Heart left ventricle (tissue), 16 donors: ENCODE data around the gene GIT2. TPM values are rescaled to one million over a fixed set of nuclear protein-coding genes. Genes with fewer than 3 reads are reported as not detected.
"Not testable (repeated sequence)": the region's sequence is repeated elsewhere in the genome, so short reads cannot be mapped to it uniquely, and the experiment has no call there.

Experiments
- ATAC-seq, 4 donors: fragments of 200-7000 bp; cut with Tn5 transposase; one replicate each; pipeline ENCODE4 v1.9.1; 2020 to 2022; ENCODE audit warnings: moderate library complexity in 4 of 4, mild to moderate bottlenecking in 3 of 4, moderate number of reproducible peaks in 1 of 4
- DNase-seq, 5 donors: peaks; one replicate each; pipeline ENCODE4 v3.0.0-alpha.2; 2020
- H3K27ac ChIP-seq, 12 donors: fragments of 200-600 bp; sonication (generic) in 4 of 12; one replicate each; pipeline versions ENCODE4 v1.5.0 to v1.8.0; 2016 to 2022; ENCODE audit warnings: mild to moderate bottlenecking in 2 of 12
- H3K27me3 ChIP-seq, 9 donors: fragments of 200-600 bp; sonication (generic) in 2 of 9; one replicate each; pipeline versions ENCODE4 v1.5.1 to v1.8.0; 2016 to 2022; ENCODE audit warnings: mild to moderate bottlenecking in 3 of 9
- H3K36me3 ChIP-seq, 9 donors: fragments of 200-600 bp; sonication (generic) in 2 of 9; one replicate each; pipeline versions ENCODE4 v1.5.0 to v1.8.0; 2018 to 2022; ENCODE audit warnings: mild to moderate bottlenecking in 2 of 9
- H3K4me1 ChIP-seq, 12 donors: fragments of 200-600 bp; sonication (generic) in 4 of 12; one replicate each; pipeline versions ENCODE4 v1.5.0 to v1.8.0; 2016 to 2022; ENCODE audit warnings: mild to moderate bottlenecking in 3 of 12
- H3K4me3 ChIP-seq, 12 donors: fragments of 200-600 bp; sonication (generic) in 4 of 12; one replicate each; pipeline versions ENCODE4 v1.5.0 to v1.8.0; 2017 to 2022; ENCODE audit warnings: mild to moderate bottlenecking in 9 of 12, moderate library complexity in 4 of 12
- H3K9me3 ChIP-seq, 12 donors: fragments of 200-600 bp; sonication (generic) in 4 of 12; one replicate each; pipeline versions ENCODE4 v1.5.0 to v1.8.0; 2016 to 2022; ENCODE audit warnings: mild to moderate bottlenecking in 1 of 12
- POLR2A ChIP-seq, 2 donors: fragments of 450-650 bp; IDR thresholded peaks; one replicate each; pipeline ENCODE4 v1.6.1; 2017; ENCODE audit warnings: antibody characterized with exemption in 2 of 2, mild to moderate bottlenecking in 2 of 2, moderate library complexity in 2 of 2
- WGBS, 4 donors: extraction: QIAGEN DNeasy Blood & Tissue Kit in 2 of 4; methylation state at CpG; one replicate each; pipeline versions ENCODE4 v1.1.5 to v1.1.7; 2013 to 2018; 5-methylcytosine and 5-hydroxymethylcytosine counted together
- intact Hi-C, 10 donors: fragments of 100-400 bp; cut with DNase I; formaldehyde crosslinking; loops; one replicate each; pipeline versions ENCODE4 v1.11.1 to v1.14.2; 2022
- polyA plus RNA-seq, 2 donors: library from polyadenylated mRNA; stranded (reverse); fragments of 200-250 nt; gene quantifications; one replicate each; pipeline ENCODE4 v1.2.3, GENCODE V29; 2013
- total RNA-seq, 9 donors: library from RNA; depleted of rRNA in 2 of 9; stranded (reverse); fragments of >200 nt in 2 of 9; fragmentation: NEBNext Ultra II Directional in 3 of 9; extraction: Animal tissue kit (Norgen Biotek cat#: 25700) in 3 of 9; gene quantifications; one replicate each; pipeline versions ENCODE4 v1.1.0 to v1.2.4, GENCODE V29; 2016 to 2023
- TF ChIP-seq, protein P1 (sequence below), 12 donors: fragments of 200-600 bp; sonication (generic) in 4 of 12; IDR thresholded peaks; one replicate each; pipeline versions ENCODE4 v1.5.0 to v1.8.0; 2018 to 2022; ENCODE audit warnings: antibody characterized with exemption in 12 of 12, mild to moderate bottlenecking in 5 of 12
- donor health status: ischemic (EF 13 %, LVEDD 7.1; RV severe dilation, severe dysfunction).
- donor health status: healthy with polysubstance abuse.
- donor health status: DM: no; HTN: yes; CAD: no.
- donor health status: DM: no; HTN: no; CAD: no.
- donor health status: ischemic (EF 25% LVEDD 6.9; RV normal size, moderate dysfunction).
- donor health status: ischemic (EF 25% LVEDD 5.7; RV mildly dilated, moderate dysfunction).
- donor health status: healthy.
- donor health status: DM: yes; HTN: yes; CAD: no.
- donor health status: ischemic (EF 35%, LVEDD 5.7; RV mildly dilated, moderate dysfunction).
- donor health status: nonischemic (EF 11% LVEDD 7.7; RV severe dilation, severe dysfunction).
- donor health status: DM: yes; HTN: yes; CAD: no.
- donor health status: PGD.
- donor health status: ischemic (EF 29% LVEDD 5.4; RV normal size, mild dysfunction).
- donor health status: nonischemic (EF 23%, LVEDD 6.1; RV moderate dilation, normal function).

GIT2 gene
- total and polyA plus RNA-seq, 11 donors = 17.4 to 56.7 (median 36.2) TPM

DNA sequence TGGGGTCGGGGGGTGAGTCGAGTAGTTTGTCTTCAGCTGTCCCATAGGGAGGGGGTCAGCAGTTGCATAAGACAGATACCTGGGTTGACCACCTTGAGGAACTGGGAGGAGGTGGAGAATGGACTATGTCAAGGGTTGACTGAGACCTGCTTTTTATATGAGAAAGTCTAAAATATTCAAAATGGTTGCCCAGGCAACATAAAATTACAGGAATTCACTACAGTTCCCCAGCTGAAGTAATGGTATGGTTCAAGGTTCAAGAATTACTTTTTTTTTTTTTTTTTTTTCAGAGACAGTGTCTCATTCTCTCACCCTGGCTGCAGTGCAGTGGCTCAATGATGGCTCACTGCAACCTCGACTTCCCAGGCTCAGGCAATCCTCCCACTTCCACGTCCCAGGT is 101.2 kb downstream of the GIT2 start:
- DNase-seq (no peak), ATAC-seq (no peak)
- no peaks in the 10 kb centered on the region for H3K27me3 ChIP-seq
- WGBS, 4 donors = 65 to 73% (median 68%) methylated on average over 4 of the region's 4 CpGs
- peaks cover 0 to 17% (median 6%) of the 10 kb centered on the region in 12 donors for H3K4me1 ChIP-seq
- H3K27ac ChIP-seq = no peak overlapping the region
- TF ChIP-seq, protein P1, sequence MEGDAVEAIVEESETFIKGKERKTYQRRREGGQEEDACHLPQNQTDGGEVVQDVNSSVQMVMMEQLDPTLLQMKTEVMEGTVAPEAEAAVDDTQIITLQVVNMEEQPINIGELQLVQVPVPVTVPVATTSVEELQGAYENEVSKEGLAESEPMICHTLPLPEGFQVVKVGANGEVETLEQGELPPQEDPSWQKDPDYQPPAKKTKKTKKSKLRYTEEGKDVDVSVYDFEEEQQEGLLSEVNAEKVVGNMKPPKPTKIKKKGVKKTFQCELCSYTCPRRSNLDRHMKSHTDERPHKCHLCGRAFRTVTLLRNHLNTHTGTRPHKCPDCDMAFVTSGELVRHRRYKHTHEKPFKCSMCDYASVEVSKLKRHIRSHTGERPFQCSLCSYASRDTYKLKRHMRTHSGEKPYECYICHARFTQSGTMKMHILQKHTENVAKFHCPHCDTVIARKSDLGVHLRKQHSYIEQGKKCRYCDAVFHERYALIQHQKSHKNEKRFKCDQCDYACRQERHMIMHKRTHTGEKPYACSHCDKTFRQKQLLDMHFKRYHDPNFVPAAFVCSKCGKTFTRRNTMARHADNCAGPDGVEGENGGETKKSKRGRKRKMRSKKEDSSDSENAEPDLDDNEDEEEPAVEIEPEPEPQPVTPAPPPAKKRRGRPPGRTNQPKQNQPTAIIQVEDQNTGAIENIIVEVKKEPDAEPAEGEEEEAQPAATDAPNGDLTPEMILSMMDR (IDR thresholded peaks at IDR 0.05) = no peak
- no peak for TF ChIP-seq POLR2A (IDR thresholded peaks at IDR 0.05)
- H3K9me3 ChIP-seq = no peaks in the 10 kb centered on the region
- no peaks in the 10 kb centered on the region for H3K36me3 ChIP-seq
- H3K4me3 ChIP-seq = no peak overlapping the region
- intact Hi-C loops = no loop called here

DNA sequence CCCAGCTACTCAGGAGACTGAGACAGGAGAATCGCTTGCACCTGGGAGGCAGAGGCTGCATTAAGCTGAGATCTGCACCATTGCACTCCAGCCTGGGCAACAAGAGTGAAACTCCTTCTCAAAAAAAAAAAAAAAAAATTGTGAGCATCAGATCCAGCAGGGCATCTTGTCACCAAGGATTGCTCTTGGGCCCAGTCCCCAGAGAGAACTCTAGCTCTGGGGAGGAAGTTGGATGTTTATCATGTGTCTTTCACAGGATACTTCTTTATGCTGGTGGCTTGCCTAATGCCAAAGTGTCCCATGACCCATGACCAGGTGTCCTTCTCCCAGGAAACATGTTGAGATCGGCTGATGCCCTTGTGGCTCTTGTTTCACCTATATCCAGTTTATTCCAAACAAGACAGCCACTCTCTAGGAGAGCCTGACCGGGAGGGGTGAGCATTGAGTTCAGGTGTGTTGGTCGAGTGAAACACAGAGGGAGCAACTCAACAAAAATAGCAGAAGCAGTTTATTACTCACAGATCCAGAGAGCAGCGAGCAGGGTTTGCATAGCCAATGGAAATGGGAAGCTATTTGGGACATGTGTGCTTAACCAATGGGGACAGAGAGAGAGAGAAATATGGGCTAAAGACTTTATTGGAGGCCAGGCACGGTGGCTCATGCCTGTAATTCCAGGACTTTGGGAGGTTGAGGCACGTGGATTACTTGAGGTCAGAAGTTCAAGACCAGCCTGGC is 102.7 kb downstream of the GIT2 start:
- Histone ChIP-seq H3K36me3 (no peaks in the 10 kb centered on the region), H3K27me3 (no peaks in the 10 kb centered on the region), H3K27ac (no peak overlapping the region), H3K4me3 (no peak overlapping the region), H3K9me3 (no peaks in the 10 kb centered on the region), H3K4me1 (peaks cover 0 to 23% (median 0%) of the 10 kb centered on the region in 12 donors)
- no peak for DNase-seq
- 80 to 90% (median 81%) methylated on average over 7 of the region's 7 CpGs for WGBS, 4 donors
- ATAC-seq = no peak
- intact Hi-C loops = no loop called here
- TF ChIP-seq POLR2A (IDR thresholded peaks at IDR 0.05) = no peak
- TF ChIP-seq, protein P1 (IDR thresholded peaks at IDR 0.05) = no peak

DNA sequence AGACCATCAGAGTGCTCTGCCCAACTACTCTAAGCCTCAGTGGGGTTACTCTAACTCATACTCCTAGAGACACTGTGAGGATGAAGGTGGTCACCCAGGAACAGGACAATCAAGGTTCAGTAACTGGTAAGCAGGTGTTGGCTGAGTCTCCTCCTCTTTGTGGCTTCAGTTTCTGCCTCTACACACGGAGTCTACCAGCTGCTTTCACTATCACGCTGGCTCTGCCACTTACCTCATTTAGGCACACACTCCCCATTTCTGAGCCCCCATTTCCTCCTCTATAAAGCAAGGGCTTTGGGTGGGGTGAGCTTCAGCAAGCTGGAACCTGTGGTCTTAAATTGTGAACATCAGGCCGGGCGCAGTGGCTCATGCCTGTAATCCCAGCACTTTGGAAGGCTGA is 103.4 kb downstream of the GIT2 start:
- Histone ChIP-seq H3K4me1 (peaks cover 0 to 30% (median 0%) of the 10 kb centered on the region in 12 donors), H3K4me3 (no peak overlapping the region), H3K36me3 (no peaks in the 10 kb centered on the region), H3K27ac (no peak overlapping the region), H3K9me3 (no peaks in the 10 kb centered on the region), H3K27me3 (no peaks in the 10 kb centered on the region)
- TF ChIP-seq POLR2A (IDR thresholded peaks at IDR 0.05) = no peak
- TF ChIP-seq, protein P1 (IDR thresholded peaks at IDR 0.05) = no peak
- DNase-seq (no peak), ATAC-seq (no peak)
- 77 to 79% (median 79%) methylated on average over 4 of the region's 4 CpGs for WGBS, 4 donors
- intact Hi-C loops = no loop called here

DNA sequence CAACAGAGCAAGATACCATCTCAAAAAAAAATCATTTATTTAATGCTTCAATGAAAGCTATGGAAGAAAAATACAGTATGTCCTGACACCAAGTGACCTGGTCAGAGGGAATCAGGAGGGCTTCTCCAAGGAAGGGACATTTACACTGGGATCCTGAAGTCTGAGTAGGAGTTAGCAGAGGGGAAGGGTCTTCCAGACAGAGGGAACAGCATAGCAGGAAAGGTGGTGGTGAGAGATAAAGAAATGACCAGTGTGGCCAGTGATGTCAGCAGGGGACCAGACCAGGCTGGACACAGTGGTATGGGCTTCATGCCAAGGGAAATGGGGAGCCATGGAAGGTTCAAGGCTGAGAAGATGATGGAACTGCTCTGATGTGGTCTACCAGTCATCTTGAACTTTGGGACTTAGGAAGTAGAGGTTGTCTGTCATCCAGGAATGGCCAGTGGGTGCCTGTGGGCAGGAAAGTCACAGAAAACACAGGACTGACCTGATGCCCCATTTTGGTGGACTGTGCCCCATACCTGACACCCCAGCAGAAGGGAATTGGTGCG is 103.9 kb downstream of the GIT2 start:
- DNase-seq (no peak), ATAC-seq (no peak)
- Histone ChIP-seq H3K9me3 (no peaks in the 10 kb centered on the region), H3K27ac (no peak overlapping the region), H3K4me3 (no peak overlapping the region), H3K36me3 (no peaks in the 10 kb centered on the region), H3K27me3 (no peaks in the 10 kb centered on the region), H3K4me1 (peaks cover 0 to 35% (median 0%) of the 10 kb centered on the region in 12 donors)
- intact Hi-C loops = no loop called here
- no peak for TF ChIP-seq POLR2A (IDR thresholded peaks at IDR 0.05)
- TF ChIP-seq, protein P1 (IDR thresholded peaks at IDR 0.05) = no peak
- 82 to 100% (median 93%) methylated on average over 1 of the region's 1 CpG for WGBS, 4 donors

DNA sequence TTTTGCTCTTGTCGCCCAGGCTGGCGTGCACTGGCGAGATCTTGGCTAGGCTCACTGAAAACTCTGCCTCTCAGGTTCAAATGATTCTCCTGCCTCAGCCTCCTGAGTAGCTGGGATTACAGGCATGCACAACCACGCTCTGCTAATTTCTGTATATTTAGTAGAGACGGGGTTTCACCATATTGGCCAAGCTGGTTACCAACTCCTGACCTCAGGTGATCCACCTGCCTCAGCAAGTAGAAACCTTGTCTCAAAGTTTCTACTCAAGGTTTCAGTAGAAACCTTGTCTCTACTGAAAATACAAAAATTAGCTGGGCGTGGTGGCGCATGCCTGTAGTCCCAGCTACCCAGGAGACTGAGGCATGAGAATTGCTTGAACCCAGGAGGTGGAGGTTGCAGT is 104.4 kb downstream of the GIT2 start:
- H3K36me3 ChIP-seq, H3K4me3 ChIP-seq, ATAC-seq, DNase-seq, intact Hi-C loops, H3K27me3 ChIP-seq, H3K9me3 ChIP-seq, H3K27ac ChIP-seq: not testable (repeated sequence)
- 86 to 95% (median 95%) methylated on average over 7 of the region's 7 CpGs for WGBS, 4 donors
- H3K4me1 ChIP-seq = peaks cover 0 to 35% (median 0%) of the 10 kb centered on the region in 12 donors
